ENCODE results near the gene DAAM1.

Gene DAAM1

DNA sequence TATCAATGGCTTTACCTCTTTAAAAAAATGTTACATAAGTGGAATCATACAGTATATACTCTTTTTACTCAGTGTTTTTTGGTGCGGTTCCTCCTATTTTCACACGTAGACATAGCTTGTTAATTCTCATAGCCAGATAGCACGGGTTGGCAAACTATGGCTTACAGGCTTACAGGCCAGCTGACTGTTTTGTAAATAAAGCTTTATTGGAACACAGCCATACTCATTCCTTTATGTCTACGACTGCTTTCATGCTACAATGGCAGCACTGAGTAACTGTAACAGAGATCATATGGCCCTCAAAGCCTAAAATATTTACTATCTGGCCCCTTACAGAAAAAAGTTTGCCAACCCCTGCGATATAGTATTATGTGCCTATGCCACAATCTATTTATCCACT, 5.8 kb upstream of the DAAM1 start:
- peaks cover 3% of the 10 kb centered on the region for H3K27me3 Mint-ChIP-seq (ENCODE audit: low read depth)
- H3K4me1 Mint-ChIP-seq: peaks cover 10% of the 10 kb centered on the region
- H3K27ac Mint-ChIP-seq: no peak overlapping the region
- TF ChIP-seq, protein P1, sequence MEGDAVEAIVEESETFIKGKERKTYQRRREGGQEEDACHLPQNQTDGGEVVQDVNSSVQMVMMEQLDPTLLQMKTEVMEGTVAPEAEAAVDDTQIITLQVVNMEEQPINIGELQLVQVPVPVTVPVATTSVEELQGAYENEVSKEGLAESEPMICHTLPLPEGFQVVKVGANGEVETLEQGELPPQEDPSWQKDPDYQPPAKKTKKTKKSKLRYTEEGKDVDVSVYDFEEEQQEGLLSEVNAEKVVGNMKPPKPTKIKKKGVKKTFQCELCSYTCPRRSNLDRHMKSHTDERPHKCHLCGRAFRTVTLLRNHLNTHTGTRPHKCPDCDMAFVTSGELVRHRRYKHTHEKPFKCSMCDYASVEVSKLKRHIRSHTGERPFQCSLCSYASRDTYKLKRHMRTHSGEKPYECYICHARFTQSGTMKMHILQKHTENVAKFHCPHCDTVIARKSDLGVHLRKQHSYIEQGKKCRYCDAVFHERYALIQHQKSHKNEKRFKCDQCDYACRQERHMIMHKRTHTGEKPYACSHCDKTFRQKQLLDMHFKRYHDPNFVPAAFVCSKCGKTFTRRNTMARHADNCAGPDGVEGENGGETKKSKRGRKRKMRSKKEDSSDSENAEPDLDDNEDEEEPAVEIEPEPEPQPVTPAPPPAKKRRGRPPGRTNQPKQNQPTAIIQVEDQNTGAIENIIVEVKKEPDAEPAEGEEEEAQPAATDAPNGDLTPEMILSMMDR (IDR thresholded peaks at IDR 0.05; ENCODE audit: unreplicated experiment in 3 of 3): no peak
- no peaks in the 10 kb centered on the region for H3K9me3 Mint-ChIP-seq
- no peaks in the 10 kb centered on the region for H3K36me3 Mint-ChIP-seq (ENCODE audit: low read depth)
- no peak overlapping the region for H3K4me3 Mint-ChIP-seq

GRCh38 chr14:59183150-59183549, 5.3 kb upstream of the DAAM1 start:
- H3K36me3 Mint-ChIP-seq (ENCODE audit: low read depth): no peaks in the 10 kb centered on the region
- no peak overlapping the region for H3K27ac Mint-ChIP-seq
- no peaks in the 10 kb centered on the region for H3K9me3 Mint-ChIP-seq
- H3K4me3 Mint-ChIP-seq: no peak overlapping the region
- H3K4me1 Mint-ChIP-seq: peaks cover 10% of the 10 kb centered on the region
- TF ChIP-seq, protein P1 (IDR thresholded peaks at IDR 0.05; ENCODE audit: unreplicated experiment in 3 of 3): no peak
- peaks cover 7% of the 10 kb centered on the region for H3K27me3 Mint-ChIP-seq (ENCODE audit: low read depth)

DNA sequence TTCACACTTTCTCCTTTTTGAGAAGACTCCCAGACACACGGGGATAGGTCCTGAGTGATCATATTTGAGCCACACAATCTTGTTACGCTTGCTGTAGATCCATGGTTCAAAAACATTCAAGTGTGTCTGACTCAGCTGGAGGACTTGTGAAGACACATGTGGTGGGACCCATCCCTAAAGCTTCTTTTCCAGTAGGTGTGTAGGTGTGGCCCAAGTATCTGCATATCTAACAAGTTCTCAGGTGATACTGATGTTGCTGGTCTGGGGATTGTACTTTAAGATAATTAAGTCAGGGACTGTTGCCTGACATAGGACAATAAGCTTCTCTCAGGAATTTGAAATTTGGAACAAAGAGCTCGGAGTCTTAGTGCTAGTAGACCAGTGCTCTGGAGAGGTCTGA, 4.1 kb upstream of the DAAM1 start:
- Mint-ChIP-seq H3K9me3 (no peaks in the 10 kb centered on the region), H3K27ac (no peak overlapping the region), H3K4me3 (no peak overlapping the region), H3K4me1 (peaks cover 10% of the 10 kb centered on the region), H3K27me3 (ENCODE audit: low read depth) (peaks cover 10% of the 10 kb centered on the region), H3K36me3 (ENCODE audit: low read depth) (no peaks in the 10 kb centered on the region)
- TF ChIP-seq, protein P1 (IDR thresholded peaks at IDR 0.05; ENCODE audit: unreplicated experiment in 3 of 3): no peak

DNA sequence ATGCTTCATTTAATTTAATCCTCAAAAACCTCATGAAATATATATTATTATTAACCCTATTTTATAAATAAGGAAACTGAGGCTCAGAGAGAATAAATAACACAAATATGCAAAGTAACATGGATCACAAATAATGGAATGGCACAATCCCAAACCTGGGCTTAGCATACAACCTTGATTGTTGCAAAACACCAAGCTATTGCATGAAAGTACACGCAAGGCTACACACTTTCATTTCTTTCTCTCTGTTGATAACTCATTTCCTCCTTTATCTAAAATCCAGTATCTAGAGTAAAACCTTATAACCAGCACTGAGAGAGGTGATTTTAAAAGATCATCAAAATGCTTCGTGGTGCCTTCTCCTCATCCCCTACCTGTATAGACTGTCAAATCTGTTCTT, 2.8 kb upstream of the DAAM1 start:
- Mint-ChIP-seq H3K4me3 (peak overlapping the region; percentile 21 to 56 (median 40)), H3K27ac (peak overlapping the region in 1 of 3 experiments; percentile 25), H3K27me3 (ENCODE audit: low read depth) (peaks cover 10% of the 10 kb centered on the region), H3K36me3 (ENCODE audit: low read depth) (no peaks in the 10 kb centered on the region), H3K4me1 (peaks cover 16% of the 10 kb centered on the region), H3K9me3 (no peaks in the 10 kb centered on the region)
- TF ChIP-seq, protein P1 (IDR thresholded peaks at IDR 0.05; ENCODE audit: unreplicated experiment in 3 of 3): no peak

GRCh38 chr14:59186306-59186705, 2.2 kb upstream of the DAAM1 start:
- H3K27ac Mint-ChIP-seq: peak overlapping the region in 2 of 3 experiments; percentile 25 to 43
- H3K36me3 Mint-ChIP-seq (ENCODE audit: low read depth): no peaks in the 10 kb centered on the region
- no peaks in the 10 kb centered on the region for H3K9me3 Mint-ChIP-seq
- H3K4me1 Mint-ChIP-seq: peaks cover 20% of the 10 kb centered on the region
- TF ChIP-seq, protein P1 (IDR thresholded peaks at IDR 0.05; ENCODE audit: unreplicated experiment in 3 of 3): no peak
- H3K27me3 Mint-ChIP-seq (ENCODE audit: low read depth): peaks cover 7% of the 10 kb centered on the region
- H3K4me3 Mint-ChIP-seq: peak overlapping the region; percentile 21 to 96 (median 91)

- no peaks in the 10 kb centered on the region for H3K9me3 Mint-ChIP-seq
- H3K27ac Mint-ChIP-seq: peak overlapping the region; percentile 62 to 97 (median 88)
- H3K27me3 Mint-ChIP-seq (ENCODE audit: low read depth): peaks cover 7% of the 10 kb centered on the region
- H3K4me3 Mint-ChIP-seq: peak overlapping the region; percentile 90 to 96 (median 91)
- H3K36me3 Mint-ChIP-seq (ENCODE audit: low read depth): no peaks in the 10 kb centered on the region
- H3K4me1 Mint-ChIP-seq: peaks cover 28% of the 10 kb centered on the region
- TF ChIP-seq, protein P1 (IDR thresholded peaks at IDR 0.05; ENCODE audit: unreplicated experiment in 3 of 3): no peak
Observed at GRCh38 chr14:59187118-59187517, 1.3 kb upstream of the DAAM1 start.

Measured in nephron (organoid).